ENCODE measurements around the gene CHIA.

DNA sequence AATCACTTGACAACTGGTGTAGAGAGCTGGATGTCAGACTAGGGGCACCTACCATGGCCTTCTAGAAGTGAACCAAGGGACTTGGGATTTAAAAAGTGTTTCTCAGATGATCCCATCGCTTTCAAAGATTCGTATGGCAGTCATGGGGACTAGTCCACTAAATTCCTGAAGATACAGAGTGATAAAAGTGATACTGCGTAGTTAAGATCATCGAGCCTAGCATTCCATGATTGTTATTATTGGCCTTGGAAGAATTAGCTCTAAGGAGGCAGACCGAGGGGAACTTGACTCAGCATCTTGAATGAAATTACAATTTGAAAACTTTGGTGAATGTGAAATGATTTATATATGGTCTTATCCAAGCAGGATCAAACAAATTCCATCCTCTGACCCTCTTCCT, 1.3 kb upstream of the CHIA start:
- TF ChIP-seq, protein P1, sequence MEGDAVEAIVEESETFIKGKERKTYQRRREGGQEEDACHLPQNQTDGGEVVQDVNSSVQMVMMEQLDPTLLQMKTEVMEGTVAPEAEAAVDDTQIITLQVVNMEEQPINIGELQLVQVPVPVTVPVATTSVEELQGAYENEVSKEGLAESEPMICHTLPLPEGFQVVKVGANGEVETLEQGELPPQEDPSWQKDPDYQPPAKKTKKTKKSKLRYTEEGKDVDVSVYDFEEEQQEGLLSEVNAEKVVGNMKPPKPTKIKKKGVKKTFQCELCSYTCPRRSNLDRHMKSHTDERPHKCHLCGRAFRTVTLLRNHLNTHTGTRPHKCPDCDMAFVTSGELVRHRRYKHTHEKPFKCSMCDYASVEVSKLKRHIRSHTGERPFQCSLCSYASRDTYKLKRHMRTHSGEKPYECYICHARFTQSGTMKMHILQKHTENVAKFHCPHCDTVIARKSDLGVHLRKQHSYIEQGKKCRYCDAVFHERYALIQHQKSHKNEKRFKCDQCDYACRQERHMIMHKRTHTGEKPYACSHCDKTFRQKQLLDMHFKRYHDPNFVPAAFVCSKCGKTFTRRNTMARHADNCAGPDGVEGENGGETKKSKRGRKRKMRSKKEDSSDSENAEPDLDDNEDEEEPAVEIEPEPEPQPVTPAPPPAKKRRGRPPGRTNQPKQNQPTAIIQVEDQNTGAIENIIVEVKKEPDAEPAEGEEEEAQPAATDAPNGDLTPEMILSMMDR (conservative IDR thresholded peaks at IDR 0.05 in 1 of 2, IDR thresholded peaks at IDR 0.05 in 1 of 2; ENCODE audit: low read depth in 1 of 2, low read length in 2 of 2) = no peak
- TF ChIP-seq EZH2 (IDR thresholded peaks at IDR 0.05; ENCODE audit: low read length, missing control alignments) = no peak

Measured in fibroblast of lung (primary cell).